ENCODE measurements around the gene WNT7B.

Gene WNT7B

GRCh38 chr22:45998638-45999378, 21.8 kb upstream of the WNT7B start:
- H2AFZ ChIP-seq (ENCODE audit: low read length) = no peak overlapping the region
- no peaks in the 10 kb centered on the region for H3K9me2 ChIP-seq (replicated peaks; ENCODE audit: insufficient read depth, low read length)
- no peaks in the 10 kb centered on the region for H3F3A ChIP-seq (ENCODE audit: insufficient read depth, low read length)
- no peaks in the 10 kb centered on the region for H3K9me3 ChIP-seq (replicated peaks; ENCODE audit: insufficient read depth, low read length)
- H3K4me2 ChIP-seq (ENCODE audit: low read depth, low read length) = no peak overlapping the region
- peaks cover 69% of the 10 kb centered on the region for H3K27me3 ChIP-seq (replicated peaks; ENCODE audit: insufficient read depth, low read length)
- no peaks in the 10 kb centered on the region for H3K36me3 ChIP-seq (replicated peaks; ENCODE audit: insufficient read depth, low read length)
- no peak overlapping the region for H3K4me3 ChIP-seq (ENCODE audit: low read length)
- H3K9ac ChIP-seq (ENCODE audit: low read length) = no peak overlapping the region
- no peak for DNase-seq
- no peaks in the 10 kb centered on the region for H3K4me1 ChIP-seq (ENCODE audit: low read length)
- TF ChIP-seq EZH2phosphoT487 (IDR thresholded peaks at IDR 0.05; ENCODE audit: low read length) (no peak), EZH2 (optimal IDR thresholded peaks at IDR 0.05; ENCODE audit: low read depth, low read length) (no peak)
- H3K79me2 ChIP-seq (ENCODE audit: low read length) = no peaks in the 10 kb centered on the region
- no peak overlapping the region for H3K27ac ChIP-seq (ENCODE audit: low read length)
- no peaks in the 10 kb centered on the region for H4K20me1 ChIP-seq (ENCODE audit: insufficient read depth, low read length)

- no peak for TF ChIP-seq EZH2phosphoT487 (IDR thresholded peaks at IDR 0.05; ENCODE audit: low read length)
- TF ChIP-seq EZH2 (optimal IDR thresholded peaks at IDR 0.05; ENCODE audit: low read depth, low read length) = no peak
- TF ChIP-seq CTCF (IDR thresholded peaks at IDR 0.05; ENCODE audit: low read length) = no peak
- H3K4me2 ChIP-seq (ENCODE audit: low read depth, low read length) = no peak overlapping the region
- no peak overlapping the region for H3K27ac ChIP-seq (ENCODE audit: low read length)
- no peak overlapping the region for H2AFZ ChIP-seq (ENCODE audit: low read length)
- H3K79me2 ChIP-seq (ENCODE audit: low read length) = no peaks in the 10 kb centered on the region
- no peaks in the 10 kb centered on the region for H3K9me3 ChIP-seq (replicated peaks; ENCODE audit: insufficient read depth, low read length)
- H3K9me2 ChIP-seq (replicated peaks; ENCODE audit: insufficient read depth, low read length) = no peaks in the 10 kb centered on the region
- no peak overlapping the region for H3K9ac ChIP-seq (ENCODE audit: low read length)
- DNase-seq = peak; percentile 1
- no peaks in the 10 kb centered on the region for H3K4me1 ChIP-seq (ENCODE audit: low read length)
- H3K36me3 ChIP-seq (replicated peaks; ENCODE audit: insufficient read depth, low read length) = no peaks in the 10 kb centered on the region
- no peaks in the 10 kb centered on the region for H3F3A ChIP-seq (ENCODE audit: insufficient read depth, low read length)
- H3K27me3 ChIP-seq (replicated peaks; ENCODE audit: insufficient read depth, low read length) = peaks cover 65% of the 10 kb centered on the region
- H3K4me3 ChIP-seq (ENCODE audit: low read length) = no peak overlapping the region
- no peaks in the 10 kb centered on the region for H4K20me1 ChIP-seq (ENCODE audit: insufficient read depth, low read length)
These were observed 21.0 kb upstream of the WNT7B start for GRCh38 chr22:45997777-45998637.

- TF ChIP-seq EZH2phosphoT487 (IDR thresholded peaks at IDR 0.05; ENCODE audit: low read length) (no peak), CTCF (IDR thresholded peaks at IDR 0.05; ENCODE audit: low read length) (no peak), EZH2 (optimal IDR thresholded peaks at IDR 0.05; ENCODE audit: low read depth, low read length) (no peak)
- H3K9me3 ChIP-seq (replicated peaks; ENCODE audit: insufficient read depth, low read length) = no peaks in the 10 kb centered on the region
- H3F3A ChIP-seq (ENCODE audit: insufficient read depth, low read length) = no peaks in the 10 kb centered on the region
- no peaks in the 10 kb centered on the region for H3K4me1 ChIP-seq (ENCODE audit: low read length)
- DNase-seq = peak; percentile 34
- no peaks in the 10 kb centered on the region for H3K36me3 ChIP-seq (replicated peaks; ENCODE audit: insufficient read depth, low read length)
- H2AFZ ChIP-seq (ENCODE audit: low read length) = 0 out of 2 replicates have a peak overlapping the region, but pooled peaks have one; percentile 21
- no peaks in the 10 kb centered on the region for H4K20me1 ChIP-seq (ENCODE audit: insufficient read depth, low read length)
- H3K4me3 ChIP-seq (ENCODE audit: low read length) = no peak overlapping the region
- H3K27ac ChIP-seq (ENCODE audit: low read length) = no peak overlapping the region
- no peak overlapping the region for H3K9ac ChIP-seq (ENCODE audit: low read length)
- H3K79me2 ChIP-seq (ENCODE audit: low read length) = no peaks in the 10 kb centered on the region
- no peaks in the 10 kb centered on the region for H3K9me2 ChIP-seq (replicated peaks; ENCODE audit: insufficient read depth, low read length)
- peaks cover 68% of the 10 kb centered on the region for H3K27me3 ChIP-seq (replicated peaks; ENCODE audit: insufficient read depth, low read length)
- H3K4me2 ChIP-seq (ENCODE audit: low read depth, low read length) = no peak overlapping the region
These were observed 20.3 kb upstream of the WNT7B start for GRCh38 chr22:45997077-45997776.

Data from MM.1S (cell line).